Breast epithelium (tissue), 4 donors: ENCODE measurements around the gene PLSCR2. TPM values are rescaled to one million over a fixed set of nuclear protein-coding genes. Genes with fewer than 3 reads are reported as not detected.

Source experiments
- DNase-seq, 2 donors: peaks; one replicate each; pipeline ENCODE4 v3.0.0-alpha.2; 2019; ENCODE audit warnings: low spot score in 2 of 2
- H3K27ac ChIP-seq, 2 donors: fragments of 200-600 bp; sonication (generic) in 1 of 2; one replicate each; pipeline ENCODE4 v1.5.1; 2016 to 2019; ENCODE audit warnings: mild to moderate bottlenecking in 1 of 2
- H3K27me3 ChIP-seq, 2 donors: fragments of 200-600 bp; sonication (generic) in 1 of 2; one replicate each; pipeline versions ENCODE4 v1.5.1 to v1.6.0; 2017 to 2019; ENCODE audit warnings: control low read depth in 1 of 2, mild to moderate bottlenecking in 1 of 2
- H3K36me3 ChIP-seq: fragments of 200-600 bp; one replicate; pipeline ENCODE4 v1.5.1; 2019
- H3K4me1 ChIP-seq, 2 donors: fragments of 200-600 bp; sonication (generic); one replicate each; pipeline ENCODE4 v1.5.1; 2016 to 2019; ENCODE audit warnings: control low read depth in 1 of 2
- H3K4me3 ChIP-seq, 3 donors: fragments of 200-600 bp; sonication (generic); 1 replicate in 2 of 3; 2 replicates in 1 of 3; pipeline ENCODE4 v1.5.1; 2016 to 2019; ENCODE audit warnings: mild to moderate bottlenecking in 3 of 3, moderate library complexity in 2 of 3
- H3K9me3 ChIP-seq, 2 donors: fragments of 200-600 bp; sonication (generic) in 1 of 2; one replicate each; pipeline ENCODE4 v1.5.1; 2016 to 2019; ENCODE audit warnings: control low read depth in 1 of 2
- POLR2A ChIP-seq: fragments of 450-650 bp; IDR thresholded peaks from one replicate; pipeline ENCODE4 v1.6.1; 2016; ENCODE audit warnings: antibody characterized with exemption, mild to moderate bottlenecking, moderate library complexity
- POLR2AphosphoS5 ChIP-seq, 3 donors: sonication (generic); formaldehyde crosslinking; IDR thresholded peaks; one replicate each; pipeline ENCODE4 v1.6.1; 2017; ENCODE audit warnings: antibody characterized with exemption in 3 of 3
- intact Hi-C: fragments of 100-400 bp; cut with DNase I; formaldehyde crosslinking; loops from one replicate; pipeline ENCODE4 v1.15.1; 2023; ENCODE audit warnings: low total_unique reads
- total RNA-seq, 3 donors: library from RNA; depleted of rRNA; stranded (reverse); fragments of >200 nt; gene quantifications; one replicate each; pipeline ENCODE4 v1.1.0, GENCODE V29; 2016
- TF ChIP-seq, protein P1 (sequence below), 3 donors: fragments of 450-650 bp; IDR thresholded peaks; one replicate each; pipeline ENCODE4 v1.5.1; 2016 to 2017; ENCODE audit warnings: antibody characterized with exemption in 3 of 3, mild to moderate bottlenecking in 3 of 3, moderate library complexity in 3 of 3

PLSCR2 gene
- total RNA-seq, 3 donors from 2014 or later, result 0.73 to 2.0 TPM; not detected in 1

DNA sequence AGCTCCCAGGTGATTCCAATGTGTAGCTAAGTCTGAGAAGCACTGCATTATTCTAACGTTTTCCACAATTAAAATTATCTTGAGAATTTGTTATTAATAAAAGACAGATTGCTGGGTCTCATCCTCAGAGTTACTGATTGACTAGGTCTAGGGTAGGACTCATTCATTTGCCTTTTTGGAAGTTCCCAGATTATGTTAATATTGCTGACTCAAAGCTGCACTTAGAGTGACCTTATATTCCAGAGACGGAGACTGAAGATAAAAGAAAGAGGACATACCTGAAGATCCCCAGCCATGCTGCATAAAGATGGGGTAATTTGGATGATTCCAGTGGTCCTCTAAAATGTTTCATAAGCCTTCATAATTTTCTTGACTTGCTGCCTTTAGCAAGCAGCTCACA lies 81.8 kb downstream of the PLSCR2 start:
- no peak overlapping the region for H3K27ac ChIP-seq
- TF ChIP-seq POLR2AphosphoS5 (IDR thresholded peaks at IDR 0.05), result no peak
- TF ChIP-seq POLR2A, result no peak
- TF ChIP-seq, protein P1, sequence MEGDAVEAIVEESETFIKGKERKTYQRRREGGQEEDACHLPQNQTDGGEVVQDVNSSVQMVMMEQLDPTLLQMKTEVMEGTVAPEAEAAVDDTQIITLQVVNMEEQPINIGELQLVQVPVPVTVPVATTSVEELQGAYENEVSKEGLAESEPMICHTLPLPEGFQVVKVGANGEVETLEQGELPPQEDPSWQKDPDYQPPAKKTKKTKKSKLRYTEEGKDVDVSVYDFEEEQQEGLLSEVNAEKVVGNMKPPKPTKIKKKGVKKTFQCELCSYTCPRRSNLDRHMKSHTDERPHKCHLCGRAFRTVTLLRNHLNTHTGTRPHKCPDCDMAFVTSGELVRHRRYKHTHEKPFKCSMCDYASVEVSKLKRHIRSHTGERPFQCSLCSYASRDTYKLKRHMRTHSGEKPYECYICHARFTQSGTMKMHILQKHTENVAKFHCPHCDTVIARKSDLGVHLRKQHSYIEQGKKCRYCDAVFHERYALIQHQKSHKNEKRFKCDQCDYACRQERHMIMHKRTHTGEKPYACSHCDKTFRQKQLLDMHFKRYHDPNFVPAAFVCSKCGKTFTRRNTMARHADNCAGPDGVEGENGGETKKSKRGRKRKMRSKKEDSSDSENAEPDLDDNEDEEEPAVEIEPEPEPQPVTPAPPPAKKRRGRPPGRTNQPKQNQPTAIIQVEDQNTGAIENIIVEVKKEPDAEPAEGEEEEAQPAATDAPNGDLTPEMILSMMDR (IDR thresholded peaks at IDR 0.05), result no peak
- DNase-seq, result no peak
- intact Hi-C loops, result no loop called here
- no peaks in the 10 kb centered on the region for H3K4me1 ChIP-seq
- no peak overlapping the region for H3K4me3 ChIP-seq
- H3K36me3 ChIP-seq, result no peaks in the 10 kb centered on the region
- no peaks in the 10 kb centered on the region for H3K9me3 ChIP-seq
- no peaks in the 10 kb centered on the region for H3K27me3 ChIP-seq

DNA sequence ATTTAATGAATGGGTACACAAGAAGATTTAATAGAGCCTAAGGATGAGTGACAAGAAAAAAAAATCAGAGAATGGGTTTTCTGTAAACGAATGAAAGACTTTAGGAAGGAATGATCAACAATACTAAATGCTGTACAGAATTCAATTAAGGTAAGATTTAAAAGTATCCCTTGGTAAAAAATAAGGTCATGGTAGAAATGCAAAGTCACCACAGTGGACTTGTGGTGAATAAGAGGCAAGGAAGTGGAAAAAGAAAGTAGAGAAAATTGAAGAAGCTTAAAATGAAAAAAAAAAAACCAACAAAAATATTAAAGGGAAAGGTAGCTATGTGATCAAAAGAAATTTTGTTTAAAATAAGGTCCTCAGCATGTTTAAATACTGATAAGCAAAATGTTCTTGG lies 82.4 kb downstream of the PLSCR2 start:
- H3K9me3 ChIP-seq, result no peaks in the 10 kb centered on the region
- DNase-seq, result no peak
- H3K4me3 ChIP-seq, result no peak overlapping the region
- intact Hi-C loops, result no loop called here
- TF ChIP-seq POLR2A, result no peak
- TF ChIP-seq POLR2AphosphoS5 (IDR thresholded peaks at IDR 0.05), result no peak
- TF ChIP-seq, protein P1 (IDR thresholded peaks at IDR 0.05), result no peak
- H3K36me3 ChIP-seq, result no peaks in the 10 kb centered on the region
- no peaks in the 10 kb centered on the region for H3K4me1 ChIP-seq
- H3K27me3 ChIP-seq, result no peaks in the 10 kb centered on the region
- H3K27ac ChIP-seq, result no peak overlapping the region

DNA sequence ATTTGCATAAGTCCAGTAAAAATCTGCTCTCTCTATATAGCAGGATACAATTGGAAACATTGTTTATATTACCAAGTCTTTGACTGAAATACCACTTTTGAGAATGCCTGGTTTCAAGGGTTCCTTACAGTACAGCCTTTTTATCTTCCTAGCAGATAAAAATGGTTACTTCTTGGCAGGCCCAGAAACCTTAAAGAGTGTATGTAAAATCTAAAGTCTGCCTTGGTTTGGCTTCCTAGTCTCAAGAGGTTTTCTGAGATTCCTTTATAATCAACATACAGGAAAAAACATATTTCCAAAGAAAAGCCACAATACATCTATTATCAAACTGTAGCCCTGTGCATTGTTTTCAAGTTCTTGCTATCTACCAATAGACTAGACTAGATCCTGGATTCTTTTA lies 84.6 kb downstream of the PLSCR2 start:
- intact Hi-C loops, result no loop called here
- H3K4me3 ChIP-seq, result no peak overlapping the region
- TF ChIP-seq, protein P1 (IDR thresholded peaks at IDR 0.05), result no peak
- TF ChIP-seq POLR2A (no peak), POLR2AphosphoS5 (IDR thresholded peaks at IDR 0.05) (no peak)

More for the DNA sequence above, 84.6 kb downstream of the PLSCR2 start:
- DNase-seq, result no peak
- Histone ChIP-seq H3K27me3 (no peaks in the 10 kb centered on the region), H3K27ac (no peak overlapping the region), H3K9me3 (no peaks in the 10 kb centered on the region), H3K36me3 (no peaks in the 10 kb centered on the region), H3K4me1 (no peaks in the 10 kb centered on the region)

Other genes starting within 250 kb of the PLSCR2 start
- gene PLSCR4, start 218.5 kb downstream of the PLSCR2 start, total RNA-seq, result 10 to 100 TPM; 62.2 to 85.5 (median 70.5) TPM
- gene PLSCR1, start 75.0 kb upstream of the PLSCR2 start, total RNA-seq, result 100 to 1,000 TPM in 2 of 3 donors, 10 to 100 TPM in 1; 81.8 to 149 (median 148) TPM
- not detected for gene PLSCR5, start 135.8 kb upstream of the PLSCR2 start, total RNA-seq